NK-92 (cell line): ENCODE data around the gene MICU2.
"Not testable (repeated sequence)": the region's sequence is repeated elsewhere in the genome, so short reads cannot be mapped to it uniquely, and the experiment has no call there.

ENCODE experiments used
- DNase-seq: peaks from one replicate; lab custom pipeline; 2025; ENCODE audit not compliant: unreplicated experiment; lab: John Stamatoyannopoulos, UW

MICU2 gene

GRCh38 chr13:21594715-21595545 lies 9.0 kb downstream of the MICU2 start:
- DNase-seq, result no peak

- not testable (repeated sequence) for DNase-seq
Observed at GRCh38 chr13:21590665-21591456, 13.1 kb downstream of the MICU2 start.

- no peak for DNase-seq
Observed at GRCh38 chr13:21590231-21590630, 13.7 kb downstream of the MICU2 start.

GRCh38 chr13:21589510-21589909 lies 14.5 kb downstream of the MICU2 start:
- DNase-seq, result not testable (repeated sequence)

GRCh38 chr13:21588411-21588810 lies 15.6 kb downstream of the MICU2 start:
- not testable (repeated sequence) for DNase-seq

GRCh38 chr13:21584973-21585592 lies 18.9 kb downstream of the MICU2 start:
- DNase-seq, result no peak

- DNase-seq, result no peak
Observed at GRCh38 chr13:21583478-21583877, 20.5 kb downstream of the MICU2 start.

GRCh38 chr13:21580736-21581135 lies 23.2 kb downstream of the MICU2 start:
- DNase-seq, result no peak

- DNase-seq, result no peak
Observed at GRCh38 chr13:21579754-21580316, 24.1 kb downstream of the MICU2 start.

GRCh38 chr13:21578748-21579147 lies 25.2 kb downstream of the MICU2 start:
- no peak for DNase-seq

- DNase-seq, result no peak
Observed at GRCh38 chr13:21576426-21576825, 27.5 kb downstream of the MICU2 start.

- DNase-seq, result no peak
Observed at GRCh38 chr13:21573920-21574712, 29.9 kb downstream of the MICU2 start.

GRCh38 chr13:21569686-21570085 lies 34.3 kb downstream of the MICU2 start:
- DNase-seq, result no peak

GRCh38 chr13:21568854-21569253 lies 35.1 kb downstream of the MICU2 start:
- no peak for DNase-seq

- no peak for DNase-seq
Observed at GRCh38 chr13:21567714-21568113, 36.3 kb downstream of the MICU2 start.

- DNase-seq, result no peak
Observed at GRCh38 chr13:21557995-21558394, 46.0 kb downstream of the MICU2 start.

GRCh38 chr13:21556051-21556450 lies 47.9 kb downstream of the MICU2 start:
- DNase-seq, result no peak

- not testable (repeated sequence) for DNase-seq
Observed at GRCh38 chr13:21553261-21553660, 50.7 kb downstream of the MICU2 start.

- DNase-seq, result no peak
Observed at GRCh38 chr13:21550918-21551317, 53.1 kb downstream of the MICU2 start.

GRCh38 chr13:21549633-21550032 lies 54.3 kb downstream of the MICU2 start:
- no peak for DNase-seq

GRCh38 chr13:21548577-21548976 lies 55.4 kb downstream of the MICU2 start:
- DNase-seq, result no peak
